MM.1S (cell line): ENCODE measurements around the gene LRMDA.

Experiments used
- EZH2 ChIP-seq: fragments of 300-600 bp; sonication (generic); optimal IDR thresholded peaks from 2 replicates; pipeline ENCODE3; 2017; ENCODE audit warnings: low read depth, mild to moderate bottlenecking, antibody characterized with exemption, low read length, mixed read lengths
- TF ChIP-seq, protein P1 (sequence below): fragments of 300-600 bp; sonication (generic); IDR thresholded peaks from 2 replicates; pipeline ENCODE4 v1.5.1; 2016; ENCODE audit warnings: antibody characterized with exemption, low read length, mixed read lengths

DNA sequence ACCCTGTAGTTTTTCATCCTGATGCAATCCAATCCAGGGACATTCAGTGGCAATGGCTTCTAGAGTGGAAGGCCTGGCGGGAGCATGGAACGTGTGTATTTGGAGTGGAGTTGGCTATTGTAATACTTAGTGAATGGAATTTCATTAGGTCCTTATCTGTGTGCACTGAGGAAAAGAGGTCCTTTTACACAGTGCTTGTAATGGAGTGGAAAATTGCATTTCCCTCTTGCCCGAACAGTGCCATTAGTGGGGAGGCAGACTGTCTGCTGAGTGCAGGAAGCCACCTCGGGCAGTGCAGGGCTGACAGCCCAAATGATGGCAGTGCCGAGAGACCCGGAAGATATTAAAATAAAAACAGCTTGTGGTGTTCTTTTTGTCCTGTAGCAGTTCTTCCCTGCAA lies 786.6 kb downstream of the LRMDA start:
- TF ChIP-seq, protein P1, sequence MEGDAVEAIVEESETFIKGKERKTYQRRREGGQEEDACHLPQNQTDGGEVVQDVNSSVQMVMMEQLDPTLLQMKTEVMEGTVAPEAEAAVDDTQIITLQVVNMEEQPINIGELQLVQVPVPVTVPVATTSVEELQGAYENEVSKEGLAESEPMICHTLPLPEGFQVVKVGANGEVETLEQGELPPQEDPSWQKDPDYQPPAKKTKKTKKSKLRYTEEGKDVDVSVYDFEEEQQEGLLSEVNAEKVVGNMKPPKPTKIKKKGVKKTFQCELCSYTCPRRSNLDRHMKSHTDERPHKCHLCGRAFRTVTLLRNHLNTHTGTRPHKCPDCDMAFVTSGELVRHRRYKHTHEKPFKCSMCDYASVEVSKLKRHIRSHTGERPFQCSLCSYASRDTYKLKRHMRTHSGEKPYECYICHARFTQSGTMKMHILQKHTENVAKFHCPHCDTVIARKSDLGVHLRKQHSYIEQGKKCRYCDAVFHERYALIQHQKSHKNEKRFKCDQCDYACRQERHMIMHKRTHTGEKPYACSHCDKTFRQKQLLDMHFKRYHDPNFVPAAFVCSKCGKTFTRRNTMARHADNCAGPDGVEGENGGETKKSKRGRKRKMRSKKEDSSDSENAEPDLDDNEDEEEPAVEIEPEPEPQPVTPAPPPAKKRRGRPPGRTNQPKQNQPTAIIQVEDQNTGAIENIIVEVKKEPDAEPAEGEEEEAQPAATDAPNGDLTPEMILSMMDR: no peak
- TF ChIP-seq EZH2: no peak
